ENCODE measurements around the gene TCEAL3.

The TCEAL3 gene

GRCh38 chrX:103608306-103608963, 672 bp downstream of the TCEAL3 start:
- CTCF ChIA-PET = no interaction called here
- DNase-seq (ENCODE audit: extremely low spot score) = no peak
- POLR2A ChIA-PET = interaction anchor here (1.2 kb wide), 1 partner anchor 20 kb away, joined by 3 read pairs; the partner anchor contains the start of gene TCEAL1
- TF ChIP-seq SP1 (IDR thresholded peaks at IDR 0.05) = no peak
- TF ChIP-seq NFRKB (IDR thresholded peaks at IDR 0.05) = no peak
- TF ChIP-seq L3MBTL2 (conservative IDR thresholded peaks at IDR 0.05) = no peak
- TF ChIP-seq LEF1 (IDR thresholded peaks at IDR 0.05; ENCODE audit: borderline replicate concordance) = no peak
- no peak for TF ChIP-seq TARDBP (IDR thresholded peaks at IDR 0.05)
- TF ChIP-seq BHLHE40 (IDR thresholded peaks at IDR 0.05; ENCODE audit: borderline replicate concordance) = no peak
- TF ChIP-seq CTBP1 (IDR thresholded peaks at IDR 0.05; ENCODE audit: borderline replicate concordance) = no peak
- no peak for TF ChIP-seq ZNF384 (IDR thresholded peaks at IDR 0.05)
- no peak for TF ChIP-seq FOXA1 (IDR thresholded peaks at IDR 0.05)
- no peak for TF ChIP-seq ELF4 (IDR thresholded peaks at IDR 0.05)
- TF ChIP-seq ARNT (IDR thresholded peaks at IDR 0.05) = no peak
- TF ChIP-seq FOXK2 (IDR thresholded peaks at IDR 0.05) = no peak
- no peak for TF ChIP-seq FOXM1 (IDR thresholded peaks at IDR 0.05; ENCODE audit: borderline replicate concordance)
- no peak for TF ChIP-seq SUZ12 (IDR thresholded peaks at IDR 0.05)
- TF ChIP-seq HDGF (IDR thresholded peaks at IDR 0.05; ENCODE audit: borderline replicate concordance) = no peak
- TF ChIP-seq PKNOX1 (IDR thresholded peaks at IDR 0.05) = no peak

GRCh38 chrX:103610282-103610681, 2.5 kb downstream of the TCEAL3 start:
- CTCF ChIA-PET = interaction anchor here (0.7 kb wide), 1 partner anchor 20 kb away, joined by 3 read pairs; no protein-coding TSS in a partner anchor

GRCh38 chrX:103613362-103613890, 5.7 kb downstream of the TCEAL3 start:
- no peak for DNase-seq (ENCODE audit: extremely low spot score)
- ChIA-PET CTCF (interaction anchor here (0.6 kb wide), 1 partner anchor 318 kb away, joined by 3 read pairs; no protein-coding TSS in a partner anchor), POLR2A (interaction anchor here (0.6 kb wide), 1 partner anchor 17 kb away, joined by 3 read pairs; no protein-coding TSS in a partner anchor)
- TF ChIP-seq BHLHE40 (IDR thresholded peaks at IDR 0.05; ENCODE audit: borderline replicate concordance) (no peak), FOXM1 (IDR thresholded peaks at IDR 0.05; ENCODE audit: borderline replicate concordance) (no peak), HDGF (IDR thresholded peaks at IDR 0.05; ENCODE audit: borderline replicate concordance) (no peak), ZNF384 (IDR thresholded peaks at IDR 0.05) (no peak), ELF4 (IDR thresholded peaks at IDR 0.05) (no peak), SP1 (IDR thresholded peaks at IDR 0.05) (no peak), FOXA1 (IDR thresholded peaks at IDR 0.05) (no peak), ARNT (IDR thresholded peaks at IDR 0.05) (no peak), SUZ12 (IDR thresholded peaks at IDR 0.05) (no peak), L3MBTL2 (conservative IDR thresholded peaks at IDR 0.05) (no peak), CTBP1 (IDR thresholded peaks at IDR 0.05; ENCODE audit: borderline replicate concordance) (no peak), LEF1 (IDR thresholded peaks at IDR 0.05; ENCODE audit: borderline replicate concordance) (no peak), PKNOX1 (IDR thresholded peaks at IDR 0.05) (no peak), FOXK2 (IDR thresholded peaks at IDR 0.05) (no peak)

More at GRCh38 chrX:103610282-103610681, 2.5 kb downstream of the TCEAL3 start:
- POLR2A ChIA-PET = interaction anchor here (1.0 kb wide), 1 partner anchor 19 kb away, joined by 7 read pairs; the partner anchor contains the start of gene TCEAL1
- no peak for DNase-seq (ENCODE audit: extremely low spot score)
- TF ChIP-seq FOXA1 (IDR thresholded peaks at IDR 0.05) = no peak
- no peak for TF ChIP-seq SP1 (IDR thresholded peaks at IDR 0.05)
- TF ChIP-seq FOXK2 (IDR thresholded peaks at IDR 0.05) = no peak
- TF ChIP-seq TARDBP (IDR thresholded peaks at IDR 0.05) = no peak
- no peak for TF ChIP-seq NFRKB (IDR thresholded peaks at IDR 0.05)

GRCh38 chrX:103614999-103615398, 7.2 kb downstream of the TCEAL3 start:
- CTCF ChIA-PET = no interaction called here
- TF ChIP-seq PKNOX1 (IDR thresholded peaks at IDR 0.05) = no peak
- TF ChIP-seq FOXM1 (IDR thresholded peaks at IDR 0.05; ENCODE audit: borderline replicate concordance) = no peak
- no peak for TF ChIP-seq ZNF384 (IDR thresholded peaks at IDR 0.05)
- TF ChIP-seq L3MBTL2 (conservative IDR thresholded peaks at IDR 0.05) = no peak
- no peak for TF ChIP-seq FOXA1 (IDR thresholded peaks at IDR 0.05)
- TF ChIP-seq ELF4 (IDR thresholded peaks at IDR 0.05) = no peak
- no peak for TF ChIP-seq SP1 (IDR thresholded peaks at IDR 0.05)
- no peak for TF ChIP-seq BHLHE40 (IDR thresholded peaks at IDR 0.05; ENCODE audit: borderline replicate concordance)
- no peak for TF ChIP-seq CTBP1 (IDR thresholded peaks at IDR 0.05; ENCODE audit: borderline replicate concordance)
- DNase-seq (ENCODE audit: extremely low spot score) = no peak
- POLR2A ChIA-PET = interaction anchor here (0.8 to 2.1 kb wide), 2 partner anchors 15 to 72 kb away, joined by 3 to 12 read pairs; no protein-coding TSS in a partner anchor

GRCh38 chrX:103615781-103616371, 8.1 kb downstream of the TCEAL3 start:
- ChIA-PET CTCF (no interaction called here), POLR2A (interaction anchor here (0.8 to 2.1 kb wide), 2 partner anchors 14 to 71 kb away, joined by 3 to 12 read pairs; no protein-coding TSS in a partner anchor)
- no peak for DNase-seq (ENCODE audit: extremely low spot score)
- TF ChIP-seq ARNT (IDR thresholded peaks at IDR 0.05) = no peak
- no peak for TF ChIP-seq L3MBTL2 (conservative IDR thresholded peaks at IDR 0.05)
- TF ChIP-seq FOXK2 (IDR thresholded peaks at IDR 0.05) = no peak
- TF ChIP-seq FOXM1 (IDR thresholded peaks at IDR 0.05; ENCODE audit: borderline replicate concordance) = no peak
- no peak for TF ChIP-seq LEF1 (IDR thresholded peaks at IDR 0.05; ENCODE audit: borderline replicate concordance)
- TF ChIP-seq FOXA1 (IDR thresholded peaks at IDR 0.05) = no peak
- no peak for TF ChIP-seq ZNF384 (IDR thresholded peaks at IDR 0.05)
- TF ChIP-seq SP1 (IDR thresholded peaks at IDR 0.05) = no peak
- no peak for TF ChIP-seq BHLHE40 (IDR thresholded peaks at IDR 0.05; ENCODE audit: borderline replicate concordance)
- TF ChIP-seq ELF4 (IDR thresholded peaks at IDR 0.05) = no peak
